Measurements from ENCODE around the gene CAMTA1. TPM values are rescaled to one million over a fixed set of nuclear protein-coding genes. Genes with fewer than 3 reads are reported as not detected.

CAMTA1 gene
- polyA plus RNA-seq, 3 donors from 2014 or later: 52.7 to 89.0 (median 71.0) TPM

GRCh38 chr1:7360526-7360925 lies 575.3 kb downstream of the CAMTA1 start:
- Mint-ChIP-seq H3K4me1 (no peaks in the 10 kb centered on the region), H3K4me3 (no peak overlapping the region), H3K9me3 (no peaks in the 10 kb centered on the region), H3K27me3 (ENCODE audit: low read depth in 3 of 3) (peaks cover 0 to 2% (median 2%) of the 10 kb centered on the region in 3 donors), H3K27ac (no peak overlapping the region), H3K36me3 (no peaks in the 10 kb centered on the region)
- DNase-seq: no peak

- Mint-ChIP-seq H3K4me3 (no peak overlapping the region), H3K27me3 (ENCODE audit: low read depth in 3 of 3) (peaks cover 0 to 6% (median 0%) of the 10 kb centered on the region in 3 donors), H3K27ac (no peak overlapping the region), H3K9me3 (no peaks in the 10 kb centered on the region), H3K36me3 (no peaks in the 10 kb centered on the region), H3K4me1 (no peaks in the 10 kb centered on the region)
- no peak for DNase-seq
Measured at GRCh38 chr1:7362947-7363346, 577.7 kb downstream of the CAMTA1 start.

DNA sequence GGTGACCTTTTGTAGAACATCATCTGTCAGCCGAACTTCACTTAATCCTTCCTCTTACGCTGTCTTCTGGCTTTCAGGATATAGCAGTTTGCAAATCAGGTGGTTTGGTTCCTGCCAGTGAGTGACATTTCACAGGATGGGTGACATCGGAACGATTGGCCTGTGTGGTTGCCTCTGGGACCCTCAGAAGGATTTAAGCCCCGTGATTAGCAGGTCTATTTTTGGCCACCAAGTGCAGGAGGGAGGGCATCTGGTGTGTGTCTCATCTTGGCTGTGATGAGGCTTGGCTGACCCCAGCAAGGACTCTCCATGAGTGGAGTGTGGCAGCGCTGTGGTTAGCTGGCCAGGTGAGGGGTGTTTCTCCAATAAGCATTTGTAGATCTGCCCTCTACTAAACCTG lies 578.2 kb downstream of the CAMTA1 start:
- no peaks in the 10 kb centered on the region for H3K4me1 Mint-ChIP-seq
- no peaks in the 10 kb centered on the region for H3K9me3 Mint-ChIP-seq
- DNase-seq: no peak
- no peaks in the 10 kb centered on the region for H3K36me3 Mint-ChIP-seq
- H3K27me3 Mint-ChIP-seq (ENCODE audit: low read depth in 3 of 3): peaks cover 0 to 6% (median 0%) of the 10 kb centered on the region in 3 donors
- no peak overlapping the region for H3K4me3 Mint-ChIP-seq
- no peak overlapping the region for H3K27ac Mint-ChIP-seq

DNA sequence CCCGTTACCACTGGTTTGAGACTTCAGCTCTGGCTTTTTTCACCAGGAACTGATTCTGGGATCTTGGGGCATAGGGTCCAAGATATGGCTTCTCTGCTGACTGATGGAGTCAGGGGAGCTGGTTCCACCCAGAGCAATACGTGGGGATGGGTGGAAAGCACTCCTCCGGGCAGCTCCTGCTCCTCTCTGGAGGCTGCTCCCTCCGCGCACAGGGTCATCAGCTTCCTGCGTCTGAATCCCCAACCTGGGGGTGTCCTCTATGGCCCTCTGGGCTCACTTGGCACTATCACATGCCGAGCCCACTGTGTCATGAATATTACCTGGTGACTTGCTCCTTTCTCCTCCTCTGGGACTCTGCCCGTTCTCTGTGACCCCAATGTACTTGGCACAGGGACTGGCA lies 580.5 kb downstream of the CAMTA1 start:
- no peak overlapping the region for H3K4me3 Mint-ChIP-seq

GRCh38 chr1:7366286-7366954 lies 581.2 kb downstream of the CAMTA1 start:
- no peak for DNase-seq
- H3K9me3 Mint-ChIP-seq: no peaks in the 10 kb centered on the region
- peaks cover 0 to 4% (median 0%) of the 10 kb centered on the region in 3 donors for H3K27me3 Mint-ChIP-seq (ENCODE audit: low read depth in 3 of 3)
- no peak overlapping the region for H3K4me3 Mint-ChIP-seq
- H3K36me3 Mint-ChIP-seq: no peaks in the 10 kb centered on the region
- H3K4me1 Mint-ChIP-seq: no peaks in the 10 kb centered on the region
- no peak overlapping the region for H3K27ac Mint-ChIP-seq

More for the DNA sequence above, 580.5 kb downstream of the CAMTA1 start:
- H3K36me3 Mint-ChIP-seq: no peaks in the 10 kb centered on the region
- no peaks in the 10 kb centered on the region for H3K9me3 Mint-ChIP-seq
- peaks cover 0 to 6% (median 0%) of the 10 kb centered on the region in 3 donors for H3K27me3 Mint-ChIP-seq (ENCODE audit: low read depth in 3 of 3)
- H3K4me1 Mint-ChIP-seq: no peaks in the 10 kb centered on the region
- H3K27ac Mint-ChIP-seq: no peak overlapping the region
- no peak for DNase-seq

DNA sequence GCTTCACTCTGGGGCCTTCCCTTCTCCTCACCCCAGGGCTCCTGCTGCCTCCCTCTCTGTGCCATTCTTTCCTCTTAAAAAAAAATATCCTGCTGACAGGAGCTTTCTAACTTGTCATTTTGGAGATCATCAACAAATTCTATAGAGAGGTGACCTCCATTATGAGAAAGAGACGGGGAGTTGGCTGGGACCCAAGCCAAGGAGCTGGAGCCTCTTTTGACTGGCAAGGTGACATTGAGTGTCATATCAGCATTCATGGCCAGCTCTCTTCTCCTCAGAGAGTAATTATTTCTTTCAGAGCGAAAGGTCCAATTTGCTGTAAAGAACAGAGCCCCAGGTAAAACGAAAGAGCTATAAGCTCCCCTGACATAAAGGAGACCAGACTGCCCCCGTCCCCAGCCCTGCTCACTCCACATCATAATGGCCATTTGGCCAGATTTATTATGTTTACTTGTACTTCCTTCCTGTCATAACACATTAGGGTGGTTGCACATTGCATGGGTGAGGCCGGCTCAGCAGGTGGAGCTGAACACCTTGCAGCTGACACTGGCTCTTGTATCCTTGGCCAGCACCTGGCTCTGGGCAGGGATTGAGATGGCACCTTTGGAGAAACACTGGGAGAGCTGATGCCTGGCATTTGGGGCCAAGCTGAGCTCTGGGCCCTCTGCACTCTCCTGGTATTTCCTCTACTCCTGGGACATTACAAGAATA lies 581.9 kb downstream of the CAMTA1 start:
- Mint-ChIP-seq H3K27me3 (ENCODE audit: low read depth in 3 of 3) (peaks cover 0 to 4% (median 0%) of the 10 kb centered on the region in 3 donors), H3K4me3 (no peak overlapping the region), H3K9me3 (no peaks in the 10 kb centered on the region), H3K4me1 (no peaks in the 10 kb centered on the region), H3K36me3 (no peaks in the 10 kb centered on the region), H3K27ac (no peak overlapping the region)
- DNase-seq: no peak

GRCh38 chr1:7369866-7370265 lies 584.6 kb downstream of the CAMTA1 start:
- no peak for DNase-seq
- no peaks in the 10 kb centered on the region for H3K36me3 Mint-ChIP-seq
- no peak overlapping the region for H3K4me3 Mint-ChIP-seq
- H3K27me3 Mint-ChIP-seq (ENCODE audit: low read depth in 3 of 3): peaks cover 0 to 4% (median 2%) of the 10 kb centered on the region in 3 donors
- H3K27ac Mint-ChIP-seq: no peak overlapping the region
- H3K9me3 Mint-ChIP-seq: no peaks in the 10 kb centered on the region
- H3K4me1 Mint-ChIP-seq: no peaks in the 10 kb centered on the region

DNA sequence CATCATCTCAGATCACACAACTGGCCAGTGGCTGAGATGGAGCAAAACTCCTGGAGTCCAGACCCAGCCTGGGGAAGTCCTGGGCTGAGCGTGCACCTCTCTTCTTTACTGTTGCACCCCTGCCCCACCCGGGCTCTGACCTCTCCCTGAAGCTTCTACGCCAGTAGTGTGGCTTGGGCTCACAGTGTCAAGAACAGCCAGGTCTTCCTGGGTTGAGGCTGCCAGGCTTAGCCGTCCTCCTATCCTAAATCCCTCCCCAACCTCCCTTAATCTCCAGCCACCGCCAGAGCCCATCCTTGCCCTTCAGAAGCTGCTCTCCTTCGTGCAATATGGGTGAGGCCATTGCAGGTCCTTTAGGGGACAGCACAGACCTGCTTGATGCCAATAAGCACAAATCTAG lies 586.7 kb downstream of the CAMTA1 start:
- no peaks in the 10 kb centered on the region for H3K9me3 Mint-ChIP-seq
- no peaks in the 10 kb centered on the region for H3K4me1 Mint-ChIP-seq
- peaks cover 0 to 2% (median 2%) of the 10 kb centered on the region in 3 donors for H3K27me3 Mint-ChIP-seq (ENCODE audit: low read depth in 3 of 3)
- no peak overlapping the region for H3K27ac Mint-ChIP-seq
- H3K4me3 Mint-ChIP-seq: no peak overlapping the region
- H3K36me3 Mint-ChIP-seq: no peaks in the 10 kb centered on the region
- no peak for DNase-seq

DNA sequence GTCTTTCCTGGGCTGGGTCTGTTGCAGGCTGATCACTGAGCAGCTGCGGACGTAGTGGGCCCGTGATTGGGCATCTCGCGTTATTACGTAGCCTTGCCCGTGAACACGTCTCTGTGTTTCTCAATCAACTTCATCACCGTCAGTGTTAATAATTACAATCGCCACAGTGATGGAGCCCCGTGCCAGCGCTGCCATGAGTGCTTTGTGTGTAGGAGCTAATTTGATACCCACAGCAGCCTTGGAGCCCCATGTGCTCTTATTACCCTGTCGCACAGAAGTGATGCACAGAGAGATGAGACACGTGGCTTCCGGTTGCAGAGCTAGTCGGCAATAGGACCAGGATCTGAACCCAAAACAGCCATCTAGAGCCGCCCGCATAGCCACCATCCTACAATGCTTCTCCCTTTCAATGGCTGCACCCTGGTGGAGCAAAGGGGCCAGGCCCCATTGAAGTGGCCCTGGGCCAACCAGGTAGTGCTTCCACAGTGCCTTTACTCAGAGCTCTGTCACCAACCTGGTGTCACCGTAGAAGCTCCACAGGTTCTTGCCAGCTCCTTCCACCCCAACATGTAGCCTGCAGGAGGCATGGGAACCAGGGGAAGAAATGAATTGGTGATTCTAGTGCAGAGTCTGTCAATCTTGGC lies 587.3 kb downstream of the CAMTA1 start:
- DNase-seq: no peak
- Mint-ChIP-seq H3K4me3 (no peak overlapping the region), H3K36me3 (no peaks in the 10 kb centered on the region), H3K27me3 (ENCODE audit: low read depth in 3 of 3) (peaks cover 0 to 4% (median 0%) of the 10 kb centered on the region in 3 donors), H3K9me3 (no peaks in the 10 kb centered on the region), H3K4me1 (no peaks in the 10 kb centered on the region), H3K27ac (no peak overlapping the region)

- Mint-ChIP-seq H3K27me3 (ENCODE audit: low read depth in 3 of 3) (peaks cover 0 to 4% (median 0%) of the 10 kb centered on the region in 3 donors), H3K4me1 (no peaks in the 10 kb centered on the region), H3K27ac (no peak overlapping the region), H3K36me3 (no peaks in the 10 kb centered on the region), H3K4me3 (no peak overlapping the region), H3K9me3 (no peaks in the 10 kb centered on the region)
- no peak for DNase-seq
Measured at GRCh38 chr1:7373251-7373650, 588.0 kb downstream of the CAMTA1 start.

GRCh38 chr1:7373876-7374562 lies 588.8 kb downstream of the CAMTA1 start:
- no peaks in the 10 kb centered on the region for H3K36me3 Mint-ChIP-seq
- peaks cover 0 to 4% (median 0%) of the 10 kb centered on the region in 3 donors for H3K27me3 Mint-ChIP-seq (ENCODE audit: low read depth in 3 of 3)
- no peak overlapping the region for H3K4me3 Mint-ChIP-seq
- no peak overlapping the region for H3K27ac Mint-ChIP-seq
- H3K9me3 Mint-ChIP-seq: no peaks in the 10 kb centered on the region
- H3K4me1 Mint-ChIP-seq: no peaks in the 10 kb centered on the region
- DNase-seq: no peak

GRCh38 chr1:7374563-7375160 lies 589.4 kb downstream of the CAMTA1 start:
- Mint-ChIP-seq H3K27me3 (ENCODE audit: low read depth in 3 of 3) (peaks cover 0 to 4% (median 1%) of the 10 kb centered on the region in 3 donors), H3K4me1 (no peaks in the 10 kb centered on the region), H3K36me3 (no peaks in the 10 kb centered on the region), H3K27ac (no peak overlapping the region), H3K4me3 (no peak overlapping the region), H3K9me3 (no peaks in the 10 kb centered on the region)
- DNase-seq: no peak

DNA sequence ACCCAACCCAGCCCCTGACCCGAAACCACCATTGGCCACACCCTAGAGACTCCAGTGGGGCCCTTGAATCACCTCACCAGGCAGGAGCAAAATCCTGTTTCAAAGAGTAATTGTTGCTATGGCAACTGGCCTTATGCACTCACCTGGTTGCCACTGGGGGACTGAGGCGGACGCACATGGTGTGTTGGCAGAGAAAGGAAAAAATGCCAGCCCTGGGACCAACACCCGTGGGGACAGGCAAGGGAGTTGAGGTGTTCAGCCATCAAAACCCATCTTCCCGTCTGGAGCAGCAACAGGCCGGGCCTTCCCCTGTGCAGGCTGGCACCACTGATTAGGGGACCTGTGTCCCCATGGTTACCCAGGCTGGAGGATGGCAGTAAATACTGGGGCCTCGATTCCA lies 590.1 kb downstream of the CAMTA1 start:
- Mint-ChIP-seq H3K4me1 (no peaks in the 10 kb centered on the region), H3K9me3 (no peaks in the 10 kb centered on the region), H3K27ac (no peak overlapping the region), H3K27me3 (ENCODE audit: low read depth in 3 of 3) (peaks cover 0 to 4% (median 3%) of the 10 kb centered on the region in 3 donors), H3K4me3 (no peak overlapping the region), H3K36me3 (no peaks in the 10 kb centered on the region)
- DNase-seq: no peak

All from immature natural killer cell (primary cell).